ENCODE data around the gene CCDC38. TPM values are rescaled to one million over a fixed set of nuclear protein-coding genes. Genes with fewer than 3 reads are reported as not detected.
"Not testable (repeated sequence)": the region's sequence is repeated elsewhere in the genome, so short reads cannot be mapped to it uniquely, and the experiment has no call there.

Gene CCDC38
- polyA plus RNA-seq, 1 experiment, result not detected

GRCh38 chr12:95972832-95973456, 30.5 kb upstream of the CCDC38 start:
- Histone ChIP-seq H3K4me3 (ENCODE audit: low read depth, low read length) (no peak overlapping the region), H3K27me3 (ENCODE audit: control insufficient read depth, insufficient read depth, low read length) (no peaks in the 10 kb centered on the region), H3K36me3 (ENCODE audit: control insufficient read depth, insufficient read depth, low read length) (no peaks in the 10 kb centered on the region)
- no peak for DNase-seq (ENCODE audit: low read depth)
- TF ChIP-seq CTCF (IDR thresholded peaks at IDR 0.05; ENCODE audit: insufficient read depth, low read depth, low read length), result no peak
- ChIA-PET CTCF (no interaction called here), POLR2A (no interaction called here)

- Histone ChIP-seq H3K4me3 (ENCODE audit: low read depth, low read length) (no peak overlapping the region), H3K36me3 (ENCODE audit: control insufficient read depth, insufficient read depth, low read length) (no peaks in the 10 kb centered on the region), H3K27me3 (ENCODE audit: control insufficient read depth, insufficient read depth, low read length) (no peaks in the 10 kb centered on the region)
- no peak for TF ChIP-seq CTCF (IDR thresholded peaks at IDR 0.05; ENCODE audit: insufficient read depth, low read depth, low read length)
- CTCF ChIA-PET, result no interaction called here
- DNase-seq (ENCODE audit: low read depth), result no peak
- POLR2A ChIA-PET, result no interaction called here
These were observed 28.5 kb upstream of the CCDC38 start for GRCh38 chr12:95970905-95971304.

GRCh38 chr12:95969116-95969515, 26.7 kb upstream of the CCDC38 start:
- H3K4me3 ChIP-seq (ENCODE audit: low read depth, low read length); H3K36me3 ChIP-seq (ENCODE audit: control insufficient read depth, insufficient read depth, low read length); DNase-seq (ENCODE audit: low read depth); POLR2A ChIA-PET; H3K27me3 ChIP-seq (ENCODE audit: control insufficient read depth, insufficient read depth, low read length): not testable (repeated sequence)
- CTCF ChIA-PET, result interaction anchor here (0.9 kb wide), 1 partner anchor 30 kb away, joined by 3 read pairs; no protein-coding TSS in a partner anchor

DNA sequence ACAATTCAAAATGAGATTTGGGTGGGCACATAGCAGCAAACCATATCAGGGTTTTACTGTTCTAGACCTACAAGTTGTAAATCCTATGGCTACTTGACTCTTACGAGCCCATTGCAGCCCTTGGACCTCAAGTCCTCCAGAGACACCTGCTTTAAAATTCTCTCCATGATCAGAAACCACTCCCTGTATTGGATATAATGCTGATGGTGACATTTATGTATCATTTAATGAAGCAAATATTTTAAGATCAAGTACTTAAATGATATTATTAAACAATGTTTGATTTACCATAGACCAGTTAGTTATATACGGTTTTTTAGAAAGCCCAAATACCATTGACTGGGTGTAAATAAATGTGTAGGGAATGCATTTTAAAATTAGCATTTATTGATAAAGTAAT, 24.9 kb upstream of the CCDC38 start:
- ChIA-PET POLR2A (no interaction called here), CTCF (no interaction called here)
- Histone ChIP-seq H3K4me3 (ENCODE audit: low read depth, low read length) (no peak overlapping the region), H3K27me3 (ENCODE audit: control insufficient read depth, insufficient read depth, low read length) (no peaks in the 10 kb centered on the region), H3K36me3 (ENCODE audit: control insufficient read depth, insufficient read depth, low read length) (no peaks in the 10 kb centered on the region)
- TF ChIP-seq CTCF (IDR thresholded peaks at IDR 0.05; ENCODE audit: insufficient read depth, low read depth, low read length), result no peak
- DNase-seq (ENCODE audit: low read depth), result no peak

- CTCF ChIA-PET, result interaction anchor here (0.8 kb wide), 1 partner anchor 15 kb away, joined by 3 read pairs; no protein-coding TSS in a partner anchor
These were observed 24.0 kb upstream of the CCDC38 start for GRCh38 chr12:95966287-95966870.

More at GRCh38 chr12:95966287-95966870, 24.0 kb upstream of the CCDC38 start:
- H3K36me3 ChIP-seq (ENCODE audit: control insufficient read depth, insufficient read depth, low read length), result no peaks in the 10 kb centered on the region
- no peak for DNase-seq (ENCODE audit: low read depth)
- POLR2A ChIA-PET, result interaction anchor here (0.6 kb wide), 1 partner anchor 1352 kb away, joined by 5 read pairs; no protein-coding TSS in a partner anchor
- H3K27me3 ChIP-seq (ENCODE audit: control insufficient read depth, insufficient read depth, low read length), result no peaks in the 10 kb centered on the region
- TF ChIP-seq CTCF (IDR thresholded peaks at IDR 0.05; ENCODE audit: insufficient read depth, low read depth, low read length), result no peak
- H3K4me3 ChIP-seq (ENCODE audit: low read depth, low read length), result no peak overlapping the region

Measured in BJ (cell line).